Neural progenitor cell (in vitro differentiated cells): ENCODE results near the gene CRNKL1. TPM values are rescaled to one million over a fixed set of nuclear protein-coding genes. Genes with fewer than 3 reads are reported as not detected.

Source experiments
- DNase-seq: peaks from one replicate; pipeline ENCODE4 v3.0.0-alpha.2; 2016; ENCODE audit warnings: low spot score
- H2AFZ ChIP-seq: fragments of 200-600 bp; sonication (generic); replicated peaks from 2 replicates; pipeline ENCODE4 v1.6.1; 2016; ENCODE audit warnings: antibody characterized with exemption
- H3F3A ChIP-seq: fragments of 200-600 bp; sonication (generic); 2 replicates; pipeline ENCODE4 v1.6.1; 2016; ENCODE audit warnings: antibody characterized with exemption, low read depth
- H3K27ac ChIP-seq: fragments of 200-600 bp; sonication (generic); 2 replicates; pipeline ENCODE4 v1.5.1; 2016; ENCODE audit warnings: mild to moderate bottlenecking
- H3K27me3 ChIP-seq: fragments of 200-600 bp; sonication (generic); 2 replicates; pipeline ENCODE4 v1.6.1; 2016; ENCODE audit warnings: mild to moderate bottlenecking, moderate library complexity
- H3K36me3 ChIP-seq: fragments of 200-600 bp; sonication (generic); 2 replicates; pipeline ENCODE4 v1.5.1; 2016
- H3K4me1 ChIP-seq: fragments of 200-600 bp; sonication (generic); 2 replicates; pipeline ENCODE4 v1.6.1; 2016; ENCODE audit warnings: mixed run types
- H3K4me2 ChIP-seq: fragments of 200-600 bp; sonication (generic); 2 replicates; pipeline ENCODE4 v1.6.1; 2016
- H3K4me3 ChIP-seq: fragments of 200-600 bp; sonication (generic); 2 replicates; pipeline ENCODE4 v1.5.1; 2016
- H3K79me2 ChIP-seq: fragments of 200-600 bp; sonication (generic); 2 replicates; pipeline ENCODE4 v1.6.1; 2016; ENCODE audit warnings: low read depth
- H3K9ac ChIP-seq: fragments of 200-600 bp; sonication (generic); 2 replicates; pipeline ENCODE4 v1.6.1; 2016
- H3K9me3 ChIP-seq: fragments of 200-600 bp; sonication (generic); 2 replicates; pipeline ENCODE4 v1.5.1; 2016; ENCODE audit warnings: low read depth
- H4K20me1 ChIP-seq: fragments of 200-600 bp; sonication (generic); 2 replicates; pipeline ENCODE4 v1.6.1; 2016; ENCODE audit warnings: low read depth
- H3K27ac Mint-ChIP-seq: 3 replicates; pipeline ENCODE4 v1.8.0; 2021; ENCODE audit warnings: mixed read lengths
- H3K27me3 Mint-ChIP-seq: 2 replicates; pipeline ENCODE4 v1.8.0; 2022; ENCODE audit warnings: low read depth, mild to moderate bottlenecking, inconsistent platforms, moderate library complexity, mixed read lengths; ENCODE audit not compliant: insufficient read depth
- H3K36me3 Mint-ChIP-seq: 3 replicates; pipeline ENCODE4 v1.8.0; 2021; ENCODE audit warnings: mixed read lengths
- H3K4me1 Mint-ChIP-seq: 3 replicates; pipeline ENCODE4 v1.8.0; 2021; ENCODE audit warnings: mixed read lengths
- H3K4me3 Mint-ChIP-seq: 3 replicates; pipeline ENCODE4 v1.8.0; 2021; ENCODE audit warnings: mild to moderate bottlenecking, moderate library complexity, mixed read lengths
- H3K9me3 Mint-ChIP-seq: 3 replicates; pipeline ENCODE4 v1.8.0; 2020; ENCODE audit warnings: mixed read lengths
- CTCF ChIP-seq: fragments of 200-600 bp; sonication (generic); IDR thresholded peaks from 2 replicates; pipeline ENCODE4 v1.5.1; 2017; ENCODE audit warnings: antibody characterized with exemption, mild to moderate bottlenecking
- EZH2 ChIP-seq: fragments of 200-600 bp; sonication (generic); IDR thresholded peaks from 2 replicates; pipeline ENCODE4 v1.6.1; 2017; ENCODE audit warnings: antibody characterized with exemption, mild to moderate bottlenecking, moderate library complexity
- EZH2phosphoT487 ChIP-seq: fragments of 200-600 bp; sonication (generic); IDR thresholded peaks from 2 replicates; pipeline ENCODE4 v1.6.1; 2017; ENCODE audit warnings: antibody characterized with exemption
- total RNA-seq: library from RNA; depleted of rRNA; stranded (reverse); fragments of >200 nt; gene quantifications from 2 replicates; pipeline ENCODE4 v1.2.3, GENCODE V29; 2015; ENCODE audit warnings: low replicate concordance

The CRNKL1 gene
- total RNA-seq, 1 donor from 2014 or later: 45.0 TPM

DNA sequence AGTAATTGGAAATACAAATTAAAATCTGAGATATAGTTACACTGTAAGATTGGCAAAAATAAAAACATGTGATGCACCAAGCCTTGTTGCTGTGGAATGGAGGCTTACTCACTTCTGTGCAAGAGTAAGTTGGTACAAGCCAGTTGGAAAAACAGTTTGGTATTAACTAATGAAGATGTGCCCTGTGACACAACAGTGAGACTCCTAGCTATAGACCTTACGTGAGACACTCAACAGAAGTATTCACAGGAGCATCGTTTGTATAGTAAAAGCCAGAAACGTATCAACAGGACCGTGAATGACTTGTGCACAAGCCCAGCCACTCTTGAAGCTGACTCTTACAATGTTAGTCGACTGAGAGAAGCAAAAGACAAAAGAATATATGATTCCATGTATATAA, 20.5 kb downstream of the CRNKL1 start:
- Mint-ChIP-seq H3K27ac (no peak overlapping the region), H3K4me3 (no peak overlapping the region), H3K9me3 (no peaks in the 10 kb centered on the region), H3K27me3 (no peaks in the 10 kb centered on the region), H3K4me1 (no peaks in the 10 kb centered on the region), H3K36me3 (peaks cover 8% of the 10 kb centered on the region)
- DNase-seq: no peak
- H3K79me2 ChIP-seq: no peaks in the 10 kb centered on the region
- H3K27me3 ChIP-seq: no peaks in the 10 kb centered on the region
- no peaks in the 10 kb centered on the region for H3K9me3 ChIP-seq
- no peaks in the 10 kb centered on the region for H4K20me1 ChIP-seq
- H3K9ac ChIP-seq: no peak overlapping the region
- peaks cover 23% of the 10 kb centered on the region for H3K36me3 ChIP-seq
- H3K4me3 ChIP-seq: no peak overlapping the region
- no peak overlapping the region for H3K4me2 ChIP-seq
- no peak overlapping the region for H3K27ac ChIP-seq
- peaks cover 14% of the 10 kb centered on the region for H3F3A ChIP-seq
- H3K4me1 ChIP-seq: no peaks in the 10 kb centered on the region
- TF ChIP-seq EZH2phosphoT487 (no peak), EZH2 (no peak), CTCF (no peak)
- H2AFZ ChIP-seq: no peak overlapping the region

GRCh38 chr20:20027284-20027683, 25.0 kb downstream of the CRNKL1 start:
- H3K36me3 ChIP-seq: no peaks in the 10 kb centered on the region
- DNase-seq: no peak
- no peak overlapping the region for H3K4me2 ChIP-seq
- H4K20me1 ChIP-seq: peaks cover 9% of the 10 kb centered on the region
- H3K9me3 ChIP-seq: no peaks in the 10 kb centered on the region
- H3K9ac ChIP-seq: no peak overlapping the region
- peaks cover 27% of the 10 kb centered on the region for H3K79me2 ChIP-seq
- Mint-ChIP-seq H3K27ac (no peak overlapping the region), H3K9me3 (no peaks in the 10 kb centered on the region), H3K36me3 (no peaks in the 10 kb centered on the region), H3K4me1 (no peaks in the 10 kb centered on the region), H3K4me3 (no peak overlapping the region), H3K27me3 (no peaks in the 10 kb centered on the region)
- no peaks in the 10 kb centered on the region for H3K4me1 ChIP-seq
- peaks cover 5% of the 10 kb centered on the region for H3F3A ChIP-seq
- TF ChIP-seq EZH2phosphoT487 (no peak), EZH2 (no peak), CTCF (no peak)
- H3K4me3 ChIP-seq: no peak overlapping the region
- no peak overlapping the region for H2AFZ ChIP-seq
- H3K27me3 ChIP-seq: no peaks in the 10 kb centered on the region
- no peak overlapping the region for H3K27ac ChIP-seq

DNA sequence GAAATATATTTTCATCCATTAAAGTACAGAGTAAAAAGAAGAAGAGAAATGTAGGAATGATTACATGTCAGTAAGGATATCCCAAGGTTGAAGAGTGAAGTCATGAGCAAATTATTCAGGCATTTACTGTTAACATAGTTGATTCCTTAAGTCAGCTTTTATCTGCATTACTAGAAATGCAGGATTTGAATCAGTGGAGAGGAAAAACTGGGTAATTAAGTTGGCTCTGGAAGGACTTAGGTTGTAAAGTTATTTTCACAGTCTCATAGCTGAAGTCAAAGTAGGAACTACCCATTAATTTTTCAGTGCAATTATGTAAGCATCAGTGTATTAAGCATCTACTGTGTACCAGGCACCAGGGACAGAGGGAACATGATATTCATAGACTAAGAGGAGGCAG, 27.3 kb downstream of the CRNKL1 start:
- Histone ChIP-seq H3K27me3 (no peaks in the 10 kb centered on the region), H2AFZ (no peak overlapping the region), H3K36me3 (no peaks in the 10 kb centered on the region), H3K9ac (no peak overlapping the region), H3F3A (no peaks in the 10 kb centered on the region), H4K20me1 (peaks cover 9% of the 10 kb centered on the region), H3K4me1 (no peaks in the 10 kb centered on the region), H3K4me3 (no peak overlapping the region), H3K79me2 (peaks cover 50% of the 10 kb centered on the region), H3K27ac (no peak overlapping the region), H3K9me3 (no peaks in the 10 kb centered on the region), H3K4me2 (no peak overlapping the region)
- H3K4me1 Mint-ChIP-seq: peaks cover 2% of the 10 kb centered on the region
- peaks cover 2% of the 10 kb centered on the region for H3K36me3 Mint-ChIP-seq
- DNase-seq: no peak
- no peak overlapping the region for H3K4me3 Mint-ChIP-seq
- TF ChIP-seq EZH2phosphoT487: no peak
- no peak for TF ChIP-seq EZH2
- no peak for TF ChIP-seq CTCF
- no peaks in the 10 kb centered on the region for H3K27me3 Mint-ChIP-seq
- no peaks in the 10 kb centered on the region for H3K9me3 Mint-ChIP-seq
- H3K27ac Mint-ChIP-seq: no peak overlapping the region

DNA sequence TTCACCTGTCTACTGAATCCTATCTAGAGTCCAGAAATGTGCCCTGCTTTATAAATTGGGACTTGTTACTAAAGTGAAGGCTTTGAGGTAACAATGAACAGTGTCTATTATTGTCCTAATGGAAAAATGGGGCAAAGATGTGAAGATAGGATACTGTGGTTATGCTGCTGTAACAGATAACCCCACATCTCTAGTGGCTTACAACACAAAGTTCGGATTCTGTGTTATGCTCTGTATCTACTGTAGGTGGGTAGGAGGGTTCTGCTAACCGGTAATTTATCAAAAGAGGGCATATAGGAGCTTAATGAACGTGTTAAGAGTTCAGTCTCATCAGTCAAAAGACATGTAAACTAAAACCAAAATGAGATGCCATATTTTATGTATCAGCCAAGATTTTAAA, 28.9 kb downstream of the CRNKL1 start:
- Mint-ChIP-seq H3K27me3 (no peaks in the 10 kb centered on the region), H3K36me3 (peaks cover 2% of the 10 kb centered on the region), H3K4me3 (no peak overlapping the region), H3K4me1 (peaks cover 9% of the 10 kb centered on the region), H3K27ac (no peak overlapping the region), H3K9me3 (no peaks in the 10 kb centered on the region)
- Histone ChIP-seq H3F3A (no peaks in the 10 kb centered on the region), H3K36me3 (no peaks in the 10 kb centered on the region), H4K20me1 (peaks cover 13% of the 10 kb centered on the region), H3K27me3 (no peaks in the 10 kb centered on the region), H3K4me1 (peaks cover under 1% of the 10 kb centered on the region), H2AFZ (no peak overlapping the region), H3K27ac (no peak overlapping the region), H3K4me3 (no peak overlapping the region), H3K9ac (no peak overlapping the region), H3K4me2 (no peak overlapping the region), H3K9me3 (no peaks in the 10 kb centered on the region), H3K79me2 (peaks cover 65% of the 10 kb centered on the region)
- DNase-seq: no peak
- no peak for TF ChIP-seq CTCF
- no peak for TF ChIP-seq EZH2
- TF ChIP-seq EZH2phosphoT487: no peak
